Large intestine (tissue), 12 donors: ENCODE results near the gene OR2M2. TPM values are rescaled to one million over a fixed set of nuclear protein-coding genes. Genes with fewer than 3 reads are reported as not detected.

Experiments used
- DNase-seq, 2 donors: peaks; one replicate each; pipeline versions ENCODE4 v3.0.0 to v3.0.0-alpha.2; 2013
- H3K27ac ChIP-seq: one replicate; pipeline ENCODE4 v1.5.1; 2013; ENCODE audit warnings: low read length
- H3K27me3 ChIP-seq: 2 replicates; pipeline ENCODE4 v1.6.1; 2013; ENCODE audit warnings: low read length; ENCODE audit not compliant: control insufficient read depth, insufficient read depth
- H3K36me3 ChIP-seq: 2 replicates; pipeline ENCODE4 v1.6.1; 2013; ENCODE audit warnings: low read length; ENCODE audit not compliant: control insufficient read depth, insufficient read depth
- H3K4me1 ChIP-seq: one replicate; pipeline ENCODE4 v1.6.1; 2013; ENCODE audit warnings: low read length; ENCODE audit not compliant: control insufficient read depth, insufficient read depth
- H3K4me3 ChIP-seq: one replicate; pipeline ENCODE4 v1.5.1; 2013; ENCODE audit warnings: low read length
- H3K9me3 ChIP-seq: one replicate; pipeline ENCODE4 v1.6.1; 2013; ENCODE audit warnings: mild to moderate bottlenecking, low read depth, low read length, moderate library complexity; ENCODE audit not compliant: control insufficient read depth
- WGBS: methylation state at CpG from one replicate; pipeline ENCODE4 v1.1.5; 2013; ENCODE audit warnings: low lambda C conversion rate; ENCODE audit not compliant: insufficient coverage; 5-methylcytosine and 5-hydroxymethylcytosine counted together
- long read RNA-seq, 11 donors: transcript quantifications; one replicate each; lab custom pipeline, GENCODE V29; 2026
- polyA plus RNA-seq: library from polyadenylated mRNA; unstranded; fragments of 120-200 nt; gene quantifications from one replicate; pipeline ENCODE4 v1.2.1, GENCODE V29; 2013

Gene OR2M2, protein sequence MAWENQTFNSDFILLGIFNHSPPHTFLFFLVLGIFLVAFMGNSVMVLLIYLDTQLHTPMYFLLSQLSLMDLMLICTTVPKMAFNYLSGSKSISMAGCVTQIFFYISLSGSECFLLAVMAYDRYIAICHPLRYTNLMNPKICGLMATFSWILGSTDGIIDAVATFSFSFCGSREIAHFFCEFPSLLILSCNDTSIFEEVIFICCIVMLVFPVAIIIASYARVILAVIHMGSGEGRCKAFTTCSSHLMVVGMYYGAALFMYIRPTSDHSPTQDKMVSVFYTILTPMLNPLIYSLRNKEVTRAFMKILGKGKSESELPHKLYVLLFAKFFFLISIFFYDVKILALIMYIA
- polyA plus RNA-seq: not detected
- long read RNA-seq, donor 1: 0 reads
- long read RNA-seq, donor 2: 0 reads
- long read RNA-seq, donor 3: 0 reads
- long read RNA-seq, donor 4: 0 reads
- long read RNA-seq, donor 5: 0 reads
- long read RNA-seq, donor 6: 0 reads
- long read RNA-seq, donor 7: 0 reads
- long read RNA-seq, donor 8: 0 reads
- long read RNA-seq, donor 9: 0 reads
- long read RNA-seq, donor 10: 0 reads
- long read RNA-seq, donor 11: 0 reads

DNA sequence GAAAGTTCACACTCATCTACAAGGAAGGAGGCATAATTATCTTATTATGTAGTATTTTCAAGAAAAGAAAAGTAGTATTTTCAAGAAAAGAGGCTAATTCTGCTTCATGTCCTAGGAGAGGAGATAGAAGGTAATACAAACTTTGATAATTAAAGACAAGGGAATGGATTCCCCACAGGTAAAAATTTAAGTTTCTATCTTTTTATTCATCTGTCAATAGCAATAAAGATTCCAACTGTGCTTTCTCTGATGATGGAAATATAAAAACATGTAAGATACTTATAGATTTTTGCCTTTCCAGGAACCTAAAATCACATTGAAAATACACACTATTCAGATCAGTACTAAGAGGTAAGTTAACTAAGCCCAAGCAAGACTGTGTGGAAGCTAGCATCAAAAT, at the start of gene OR2M2:
TSS of gene OR2M2 (plus strand) at position 301 of the 400 bp plus-strand sequence. CDS start 5,165 bp downstream, outside the sequence.
- no peak for DNase-seq
- Histone ChIP-seq H3K27me3 (no peaks in the 10 kb centered on the region), H3K9me3 (no peaks in the 10 kb centered on the region), H3K27ac (no peak within 1 kb of the TSS), H3K4me1 (no peaks in the 10 kb centered on the region), H3K36me3 (no peaks in the 10 kb centered on the region), H3K4me3 (no peak within 1 kb of the TSS)

DNA sequence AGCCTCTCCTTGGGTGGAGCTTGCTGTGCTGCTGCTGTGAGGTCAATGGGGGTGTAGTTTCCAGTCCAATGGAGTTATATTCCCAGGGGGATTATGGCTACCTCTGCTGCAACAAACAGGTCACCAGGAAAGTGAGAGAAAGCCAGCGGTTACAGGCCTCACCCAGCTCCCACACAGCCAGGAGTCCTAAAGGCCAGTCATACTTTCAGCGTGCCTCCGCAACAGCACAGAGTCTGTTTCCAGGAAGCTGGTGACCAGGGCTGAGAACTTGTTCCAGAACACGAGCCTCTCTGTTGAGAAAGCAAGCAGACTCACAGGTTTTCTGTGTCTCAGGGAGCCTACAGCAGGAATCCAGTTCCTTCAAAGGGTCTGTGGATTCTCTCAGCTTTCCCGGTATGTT, 47.0 kb upstream of the OR2M2 start:
- no peaks in the 10 kb centered on the region for H3K4me1 ChIP-seq
- peaks cover 11% of the 10 kb centered on the region for H3K9me3 ChIP-seq
- no peak overlapping the region for H3K27ac ChIP-seq
- H3K36me3 ChIP-seq: no peaks in the 10 kb centered on the region
- no CpG with 5 or more reads among the region's 5 CpGs for WGBS
- H3K4me3 ChIP-seq: no peak overlapping the region
- H3K27me3 ChIP-seq: no peaks in the 10 kb centered on the region
- DNase-seq: no peak

DNA sequence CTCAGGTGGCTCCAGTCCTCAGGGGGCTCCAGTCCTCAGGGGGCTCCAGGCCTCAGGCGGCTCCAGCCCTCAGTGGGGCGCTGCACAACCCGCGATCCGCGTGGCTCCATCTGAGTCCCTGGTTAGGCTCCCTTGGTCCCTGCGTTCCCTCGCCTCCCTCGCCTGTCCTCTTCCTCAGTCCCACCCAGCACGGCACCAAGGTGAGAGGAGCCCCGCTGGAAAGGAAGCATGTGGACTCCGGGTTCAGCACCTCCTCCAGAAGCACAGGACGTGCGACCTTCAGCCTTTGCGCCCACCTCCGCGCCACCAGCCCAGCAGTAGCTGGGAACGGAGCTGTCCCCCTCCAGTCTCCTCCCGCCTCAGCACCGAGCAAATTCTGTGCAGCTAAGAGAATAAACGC, 37.8 kb upstream of the OR2M2 start:
- Histone ChIP-seq H3K36me3 (no peaks in the 10 kb centered on the region), H3K4me3 (no peak overlapping the region), H3K27me3 (no peaks in the 10 kb centered on the region), H3K4me1 (no peaks in the 10 kb centered on the region), H3K27ac (no peak overlapping the region), H3K9me3 (peaks cover 5% of the 10 kb centered on the region)
- no CpG with 5 or more reads among the region's 21 CpGs for WGBS
- DNase-seq: no peak

DNA sequence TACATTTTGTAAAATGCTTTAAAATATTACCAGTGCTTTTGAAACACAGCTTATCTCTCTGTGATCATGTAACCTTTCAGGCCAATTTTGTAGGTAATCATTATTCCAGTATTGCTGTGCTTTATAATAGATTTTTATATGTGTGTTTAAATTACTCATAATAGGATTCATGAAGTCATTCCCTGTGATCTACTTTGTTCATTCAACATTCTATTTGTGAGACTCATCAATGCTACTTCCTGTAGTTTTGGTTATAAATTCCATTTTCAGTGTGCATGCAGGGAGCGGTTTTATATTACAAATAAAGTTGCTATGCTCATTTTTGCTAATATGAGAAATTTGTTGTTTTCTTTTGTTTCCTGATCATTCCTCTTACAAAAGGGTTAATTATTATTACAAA, 33.8 kb upstream of the OR2M2 start:
- Histone ChIP-seq H3K4me3 (no peak overlapping the region), H3K27me3 (no peaks in the 10 kb centered on the region), H3K4me1 (no peaks in the 10 kb centered on the region), H3K36me3 (no peaks in the 10 kb centered on the region), H3K9me3 (peaks cover 5% of the 10 kb centered on the region), H3K27ac (no peak overlapping the region)
- WGBS: no CpG with 5 or more reads among the region's 1 CpG
- no peak for DNase-seq

DNA sequence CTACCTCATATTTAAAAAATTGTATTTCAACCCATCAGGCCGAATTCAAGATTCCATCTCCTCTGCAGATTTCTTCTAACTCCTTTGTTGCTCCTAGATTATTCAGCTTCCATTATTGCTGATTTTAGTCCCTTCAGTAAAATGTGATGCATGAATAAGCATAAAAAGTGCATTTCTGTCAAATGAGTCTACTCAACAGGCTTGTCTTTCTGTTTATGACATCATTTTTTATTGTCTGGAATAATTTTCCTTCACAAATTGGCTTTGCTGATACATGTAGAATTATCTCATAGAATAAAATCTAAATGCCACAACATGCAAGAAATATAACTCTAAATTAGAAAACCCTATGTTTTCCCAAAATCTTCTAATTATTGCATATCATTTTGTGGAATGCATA, 31.3 kb upstream of the OR2M2 start:
- Histone ChIP-seq H3K27ac (no peak overlapping the region), H3K4me3 (no peak overlapping the region), H3K27me3 (no peaks in the 10 kb centered on the region), H3K36me3 (no peaks in the 10 kb centered on the region), H3K4me1 (no peaks in the 10 kb centered on the region), H3K9me3 (no peaks in the 10 kb centered on the region)
- WGBS: 63% methylated on average over 1 of the region's 1 CpG
- no peak for DNase-seq

DNA sequence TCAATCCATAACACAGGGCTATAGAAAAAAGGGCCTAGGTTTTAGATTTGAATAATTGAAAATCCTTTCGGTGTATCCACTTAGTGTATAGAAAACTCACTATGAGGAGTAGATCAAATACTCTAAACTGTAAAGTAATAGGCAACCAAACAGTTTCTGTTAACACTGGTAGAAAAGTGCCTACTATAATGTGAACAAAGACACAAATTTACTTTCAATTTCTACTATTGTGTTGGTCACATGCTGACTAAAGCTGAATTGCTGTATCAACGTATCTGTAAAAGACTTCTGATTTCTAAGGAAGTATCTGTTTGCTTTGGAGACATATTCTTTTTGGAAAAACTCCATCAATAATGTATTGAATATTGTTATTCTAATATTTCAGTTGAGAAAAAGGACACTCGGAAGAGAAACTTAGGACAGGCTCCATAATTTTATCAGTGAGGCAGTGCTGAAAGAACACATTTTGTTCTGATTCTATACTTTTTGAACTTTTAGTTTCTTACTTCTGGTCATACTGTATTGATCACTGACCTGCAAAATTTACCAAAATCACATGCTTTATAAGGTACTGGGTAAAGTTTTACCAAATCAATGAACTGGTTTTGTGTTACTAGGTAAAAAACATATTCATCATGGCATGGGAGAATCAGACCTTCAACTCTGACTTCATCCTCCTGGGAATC, 30.0 kb upstream of the OR2M2 start, which contains the start of gene OR2M5:
TSS of gene OR2M5 (plus strand) at position 636 of the 686 bp plus-strand sequence. CDS start at position 636, 0 bp downstream.
- H3K27ac ChIP-seq: no peak within 1 kb of the TSS
- H3K9me3 ChIP-seq: no peaks in the 10 kb centered on the region
- H3K4me3 ChIP-seq: no peak within 1 kb of the TSS
- DNase-seq: no peak
- no peaks in the 10 kb centered on the region for H3K36me3 ChIP-seq
- no peaks in the 10 kb centered on the region for H3K27me3 ChIP-seq
- WGBS: 83% methylated on average over 2 of the region's 3 CpGs
- no peaks in the 10 kb centered on the region for H3K4me1 ChIP-seq

DNA sequence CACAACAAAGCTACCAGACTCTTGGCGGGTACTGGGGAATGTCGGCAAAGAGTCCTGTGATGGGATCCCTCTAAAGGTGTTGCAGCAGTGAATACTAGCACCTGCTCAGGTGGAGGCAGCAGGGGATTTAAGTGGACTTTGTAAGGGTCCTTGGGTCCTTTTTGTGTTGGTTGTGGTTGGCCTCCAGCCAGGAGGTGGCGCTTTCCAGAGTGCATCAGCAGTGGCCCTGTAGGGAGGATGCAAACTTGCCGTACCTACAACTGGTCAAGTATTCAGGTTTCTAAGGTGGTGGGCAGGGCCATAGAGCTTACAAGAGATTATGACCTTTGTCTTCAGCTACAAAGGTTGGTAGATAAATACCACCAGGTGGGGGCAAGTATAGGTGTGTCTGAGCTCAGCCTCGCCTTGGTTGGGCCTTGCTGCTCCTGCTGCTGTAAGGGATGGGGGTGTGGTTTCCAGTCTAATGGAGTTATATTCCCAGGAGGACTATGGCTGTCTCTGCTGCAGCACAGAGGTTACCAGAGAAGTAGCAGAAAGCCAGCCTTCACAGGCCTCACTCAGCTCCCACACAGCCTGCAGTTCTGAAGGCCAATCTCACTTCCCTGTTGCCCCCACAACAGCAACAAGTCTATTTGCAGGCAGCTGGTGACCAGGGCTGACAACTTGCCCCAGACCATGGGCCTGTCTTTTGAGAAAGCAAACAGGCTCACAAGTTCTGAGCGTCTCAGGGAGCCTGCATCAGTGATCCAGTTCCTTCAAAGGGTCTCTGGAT, 22.4 kb upstream of the OR2M2 start:
- no peak for DNase-seq
- no peaks in the 10 kb centered on the region for H3K36me3 ChIP-seq
- no peak overlapping the region for H3K27ac ChIP-seq
- H3K4me3 ChIP-seq: no peak overlapping the region
- no peaks in the 10 kb centered on the region for H3K4me1 ChIP-seq
- H3K27me3 ChIP-seq: no peaks in the 10 kb centered on the region
- WGBS: no CpG with 5 or more reads among the region's 6 CpGs
- H3K9me3 ChIP-seq: no peaks in the 10 kb centered on the region

DNA sequence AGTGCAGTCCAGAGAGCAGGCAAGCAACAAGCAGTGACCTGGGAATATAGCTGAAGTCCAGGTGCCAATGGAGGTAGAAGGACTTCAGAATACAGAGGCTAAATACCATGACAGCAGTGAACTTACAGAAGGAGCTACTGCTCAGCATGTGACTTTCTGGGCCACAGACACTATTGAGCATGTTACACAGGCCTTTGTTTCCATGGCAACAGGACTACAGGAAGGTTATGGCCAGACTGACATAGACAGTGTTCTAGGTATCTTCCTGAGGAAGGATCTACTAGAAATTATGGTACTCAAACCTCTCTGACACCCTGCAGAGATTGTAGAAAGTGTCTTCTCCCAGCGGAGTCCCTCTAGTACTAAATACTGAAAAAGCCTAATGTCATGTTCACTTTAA, 18.7 kb upstream of the OR2M2 start:
- no peak overlapping the region for H3K27ac ChIP-seq
- H3K4me1 ChIP-seq: no peaks in the 10 kb centered on the region
- H3K36me3 ChIP-seq: no peaks in the 10 kb centered on the region
- H3K4me3 ChIP-seq: no peak overlapping the region
- H3K9me3 ChIP-seq: no peaks in the 10 kb centered on the region
- DNase-seq: no peak
- no CpG with 5 or more reads among the region's 1 CpG for WGBS
- no peaks in the 10 kb centered on the region for H3K27me3 ChIP-seq

DNA sequence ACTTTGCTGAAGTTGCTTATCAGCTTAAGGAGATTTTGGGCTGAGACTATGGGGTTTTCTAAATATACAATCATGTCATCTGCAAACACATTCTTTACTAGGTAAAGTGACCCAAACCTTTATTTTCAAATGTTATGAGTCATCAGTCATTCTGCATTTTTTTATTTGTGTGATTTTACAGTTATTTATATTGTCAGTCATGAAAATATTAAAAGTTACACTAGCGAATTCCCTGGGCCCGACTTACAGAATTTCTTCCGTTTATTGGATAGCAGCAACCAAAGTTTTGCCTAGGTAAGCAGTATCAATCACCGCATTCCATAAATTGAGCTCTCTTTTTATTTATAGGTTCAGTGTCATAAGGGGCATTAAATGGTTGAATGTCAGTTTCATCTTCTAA, 15.9 kb upstream of the OR2M2 start:
- Histone ChIP-seq H3K4me3 (no peak overlapping the region), H3K4me1 (no peaks in the 10 kb centered on the region), H3K36me3 (no peaks in the 10 kb centered on the region), H3K27ac (no peak overlapping the region), H3K27me3 (no peaks in the 10 kb centered on the region), H3K9me3 (peaks cover under 1% of the 10 kb centered on the region)
- DNase-seq: no peak
- 86% methylated on average over 2 of the region's 4 CpGs for WGBS

DNA sequence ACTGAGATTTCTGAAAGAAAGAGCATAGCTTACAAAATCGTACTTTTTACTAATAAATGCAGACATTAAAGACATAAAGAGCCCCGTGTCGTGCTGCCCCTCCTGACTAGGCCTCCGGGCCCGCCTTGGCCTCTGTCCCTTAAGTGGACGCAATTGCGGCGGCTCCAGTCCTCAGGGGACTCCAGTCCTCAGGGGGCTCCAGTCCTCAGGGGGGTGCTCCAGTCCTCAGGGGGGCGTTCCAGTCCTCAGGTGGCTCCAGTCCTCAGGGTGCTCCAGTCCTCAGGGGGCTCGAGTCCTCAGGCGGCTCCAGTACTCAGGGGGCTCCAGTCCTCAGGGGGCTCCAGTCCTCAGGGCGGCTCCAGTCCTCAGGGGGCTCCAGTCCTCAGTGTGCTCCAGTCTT, 10.6 kb upstream of the OR2M2 start:
- Histone ChIP-seq H3K27ac (no peak overlapping the region), H3K36me3 (no peaks in the 10 kb centered on the region), H3K27me3 (no peaks in the 10 kb centered on the region), H3K4me3 (no peak overlapping the region), H3K4me1 (no peaks in the 10 kb centered on the region), H3K9me3 (peaks cover 19% of the 10 kb centered on the region)
- no peak for DNase-seq
- no CpG with 5 or more reads among the region's 12 CpGs for WGBS
